Karpas-422 (cell line): ENCODE results near the gene MISP3. TPM values are rescaled to one million over a fixed set of nuclear protein-coding genes. Genes with fewer than 3 reads are reported as not detected.
"Not testable (repeated sequence)": the region's sequence is repeated elsewhere in the genome, so short reads cannot be mapped to it uniquely, and the experiment has no call there.

ENCODE experiments used
- DNase-seq: peaks from one replicate; pipeline ENCODE4 v3.0.0-alpha.2; 2015
- H2AFZ ChIP-seq: fragments of 200-600 bp; sonication (generic); 2 replicates; pipeline ENCODE4 v1.6.1; 2014; ENCODE audit warnings: antibody characterized with exemption, low read length, mixed read lengths
- H3K27ac ChIP-seq: fragments of 200-600 bp; sonication (generic); 2 replicates; pipeline ENCODE4 v1.5.1; 2014; ENCODE audit warnings: mild to moderate bottlenecking, low read length, moderate library complexity
- H3K27me3 ChIP-seq: fragments of 200-600 bp; sonication (generic); 2 replicates; pipeline ENCODE4 v1.6.1; 2014; ENCODE audit warnings: low read length, mixed read lengths
- H3K36me3 ChIP-seq: fragments of 200-600 bp; sonication (generic); 2 replicates; pipeline ENCODE4 v1.6.1; 2014; ENCODE audit warnings: low read length, mixed read lengths; ENCODE audit not compliant: insufficient read depth
- H3K4me1 ChIP-seq: fragments of 200-600 bp; sonication (generic); 2 replicates; pipeline ENCODE4 v1.6.1; 2014; ENCODE audit warnings: mild to moderate bottlenecking, low read length, mixed read lengths
- H3K4me2 ChIP-seq: fragments of 200-600 bp; sonication (generic); 2 replicates; pipeline ENCODE4 v1.6.1; 2014; ENCODE audit warnings: low read length, low read depth, mild to moderate bottlenecking; ENCODE audit not compliant: poor library complexity, severe bottlenecking
- H3K4me3 ChIP-seq: fragments of 200-600 bp; sonication (generic); 2 replicates; pipeline ENCODE4 v1.5.1; 2014; ENCODE audit warnings: mild to moderate bottlenecking, antibody characterized with exemption, low read length, mixed read lengths
- H3K79me2 ChIP-seq: fragments of 200-600 bp; sonication (generic); 2 replicates; pipeline ENCODE4 v1.6.1; 2014; ENCODE audit warnings: mild to moderate bottlenecking, low read length, mixed read lengths
- H3K9ac ChIP-seq: fragments of 200-600 bp; sonication (generic); 2 replicates; pipeline ENCODE4 v1.6.0; 2014; ENCODE audit warnings: low read length
- H3K9me2 ChIP-seq: fragments of 200-600 bp; sonication (generic), shearing (Covaris generic); replicated peaks from 2 replicates; pipeline ENCODE4 v1.6.0; 2014; ENCODE audit warnings: mild to moderate bottlenecking, low read length, moderate library complexity; ENCODE audit not compliant: insufficient read depth
- H3K9me3 ChIP-seq: fragments of 300-700, 200-600 bp; sonication (generic); 2 replicates; pipeline ENCODE4 v1.6.1; 2014; ENCODE audit warnings: low read length, mixed read lengths
- H4K20me1 ChIP-seq: fragments of 200-600 bp; sonication (generic); 2 replicates; pipeline ENCODE4 v1.6.1; 2014; ENCODE audit warnings: mild to moderate bottlenecking, antibody characterized with exemption, low read length, low read depth; ENCODE audit not compliant: insufficient read depth
- total RNA-seq: library from RNA; depleted of rRNA; stranded (reverse); fragments of >200 nt; shearing (Covaris generic); gene quantifications from 2 replicates; pipeline ENCODE4 v1.2.3, GENCODE V29; 2014; ENCODE audit warnings: low replicate concordance

The MISP3 gene
- total RNA-seq, 1 experiment from 2014 or later, result 0.71 TPM

DNA sequence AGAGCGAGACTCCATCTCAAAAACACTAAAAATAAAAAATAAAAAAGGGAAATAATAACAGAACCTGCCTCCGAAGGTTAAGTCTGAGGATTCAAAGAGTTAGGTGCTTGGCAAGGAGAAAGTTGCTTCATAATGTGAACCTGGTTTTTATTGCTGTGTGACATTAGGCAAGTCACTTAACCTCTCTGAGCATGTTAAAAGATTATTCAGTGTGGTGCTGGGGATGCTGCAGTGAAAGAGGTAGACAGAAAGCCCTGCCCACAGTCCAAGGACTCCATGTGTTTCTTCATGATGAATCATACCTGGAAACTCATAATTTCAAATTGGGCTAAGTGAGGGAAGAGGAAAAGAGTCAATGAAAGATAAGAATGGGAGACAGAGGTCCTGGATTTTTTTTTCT is 38.6 kb upstream of the MISP3 start:
- no peak overlapping the region for H3K9ac ChIP-seq
- H3K36me3 ChIP-seq, result no peaks in the 10 kb centered on the region
- no peak overlapping the region for H3K4me2 ChIP-seq
- no peaks in the 10 kb centered on the region for H4K20me1 ChIP-seq
- DNase-seq, result no peak
- no peaks in the 10 kb centered on the region for H3K9me3 ChIP-seq
- no peak overlapping the region for H3K4me3 ChIP-seq
- H3K4me1 ChIP-seq, result peaks cover 11% of the 10 kb centered on the region
- H3K27me3 ChIP-seq, result no peaks in the 10 kb centered on the region; the same call in 1 of the 2 replicates
- no peak overlapping the region for H3K27ac ChIP-seq
- H3K79me2 ChIP-seq, result no peaks in the 10 kb centered on the region
- H3K9me2 ChIP-seq, result no peaks in the 10 kb centered on the region
- no peak overlapping the region for H2AFZ ChIP-seq

DNA sequence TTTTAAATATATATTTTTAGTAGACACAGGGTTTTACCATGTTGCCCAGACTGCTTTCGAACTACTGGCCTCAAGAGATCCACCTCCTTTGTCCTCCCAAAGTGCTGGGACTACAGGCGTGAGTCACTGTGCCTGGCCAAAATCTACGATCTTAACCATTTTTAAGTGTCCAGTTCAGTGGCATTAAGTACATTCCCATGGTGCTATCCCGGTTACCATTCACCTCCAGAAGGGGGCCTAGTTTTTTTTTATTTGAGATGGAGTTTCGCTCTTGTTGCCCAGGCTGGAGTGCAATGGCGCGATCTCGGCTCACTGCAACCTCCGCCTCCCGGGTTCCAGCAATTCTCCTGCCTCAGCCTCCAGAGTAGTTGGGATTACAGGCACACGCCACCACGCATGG is 37.4 kb upstream of the MISP3 start:
- H3K9me2 ChIP-seq, H3K4me2 ChIP-seq, H3K9me3 ChIP-seq, DNase-seq, H3K36me3 ChIP-seq, H3K79me2 ChIP-seq, H3K9ac ChIP-seq, H4K20me1 ChIP-seq, H3K27me3 ChIP-seq, H3K4me3 ChIP-seq, H3K27ac ChIP-seq, H2AFZ ChIP-seq: not testable (repeated sequence)
- H3K4me1 ChIP-seq, result peaks cover 11% of the 10 kb centered on the region

DNA sequence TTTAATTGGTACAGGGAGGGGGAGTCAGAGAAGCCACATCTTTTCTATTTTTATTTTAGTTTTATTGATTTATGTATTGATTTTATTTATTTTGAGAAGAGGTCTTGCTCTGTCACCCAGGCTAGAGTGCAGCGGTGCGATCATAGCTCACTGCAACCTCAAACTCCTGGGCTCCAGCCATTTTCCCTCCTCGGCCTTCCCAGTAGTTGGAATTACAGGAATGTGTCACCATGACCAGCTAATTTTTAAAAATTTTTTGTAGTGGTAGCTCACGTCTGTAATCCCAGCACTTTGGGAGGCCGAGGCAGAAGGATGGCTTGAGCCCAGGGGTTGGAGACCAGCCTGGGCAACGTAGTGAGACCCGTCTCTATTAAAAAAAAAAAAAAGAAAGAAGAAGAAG is 36.9 kb upstream of the MISP3 start:
- H3K4me3 ChIP-seq, result no peak overlapping the region
- H4K20me1 ChIP-seq, result no peaks in the 10 kb centered on the region
- H3K4me2 ChIP-seq, result no peak overlapping the region
- no peaks in the 10 kb centered on the region; the same call in 1 of the 2 replicates for H3K27me3 ChIP-seq
- no peak overlapping the region for H3K27ac ChIP-seq
- no peaks in the 10 kb centered on the region for H3K9me2 ChIP-seq
- no peak overlapping the region for H2AFZ ChIP-seq
- no peaks in the 10 kb centered on the region for H3K36me3 ChIP-seq
- no peak overlapping the region for H3K9ac ChIP-seq
- H3K79me2 ChIP-seq, result no peaks in the 10 kb centered on the region
- DNase-seq, result no peak
- peaks cover 11% of the 10 kb centered on the region for H3K4me1 ChIP-seq
- no peaks in the 10 kb centered on the region for H3K9me3 ChIP-seq

DNA sequence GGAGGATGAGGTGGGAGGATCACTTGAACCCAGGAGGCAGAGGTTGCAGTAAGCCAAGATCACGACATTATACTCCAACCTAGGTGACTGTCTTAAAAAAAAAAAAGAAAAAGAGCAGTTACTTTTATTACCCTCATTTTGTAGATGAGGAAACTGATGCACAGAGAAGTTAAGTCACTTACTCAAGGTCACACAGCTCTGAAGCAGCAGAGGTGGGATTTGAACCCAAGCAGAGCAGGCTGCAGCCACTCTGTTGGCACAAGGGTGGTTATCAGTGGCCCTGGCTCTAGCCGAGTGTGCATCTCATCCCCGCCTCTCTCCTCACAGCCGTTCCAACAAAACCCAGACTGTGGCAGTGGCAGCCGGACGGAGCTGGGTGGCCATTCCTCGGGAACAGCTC is 33.4 kb upstream of the MISP3 start:
- H3K79me2 ChIP-seq, result no peaks in the 10 kb centered on the region
- H3K9ac ChIP-seq, result no peak overlapping the region
- H4K20me1 ChIP-seq, result no peaks in the 10 kb centered on the region
- H3K27me3 ChIP-seq, result no peaks in the 10 kb centered on the region
- peaks cover 4% of the 10 kb centered on the region; the same call in 1 of the 2 replicates for H3K4me1 ChIP-seq
- no peaks in the 10 kb centered on the region for H3K9me2 ChIP-seq
- no peaks in the 10 kb centered on the region for H3K9me3 ChIP-seq
- no peak overlapping the region for H3K27ac ChIP-seq
- H3K4me2 ChIP-seq, result no peak overlapping the region
- no peaks in the 10 kb centered on the region for H3K36me3 ChIP-seq
- DNase-seq, result no peak
- H3K4me3 ChIP-seq, result no peak overlapping the region
- no peak overlapping the region for H2AFZ ChIP-seq

DNA sequence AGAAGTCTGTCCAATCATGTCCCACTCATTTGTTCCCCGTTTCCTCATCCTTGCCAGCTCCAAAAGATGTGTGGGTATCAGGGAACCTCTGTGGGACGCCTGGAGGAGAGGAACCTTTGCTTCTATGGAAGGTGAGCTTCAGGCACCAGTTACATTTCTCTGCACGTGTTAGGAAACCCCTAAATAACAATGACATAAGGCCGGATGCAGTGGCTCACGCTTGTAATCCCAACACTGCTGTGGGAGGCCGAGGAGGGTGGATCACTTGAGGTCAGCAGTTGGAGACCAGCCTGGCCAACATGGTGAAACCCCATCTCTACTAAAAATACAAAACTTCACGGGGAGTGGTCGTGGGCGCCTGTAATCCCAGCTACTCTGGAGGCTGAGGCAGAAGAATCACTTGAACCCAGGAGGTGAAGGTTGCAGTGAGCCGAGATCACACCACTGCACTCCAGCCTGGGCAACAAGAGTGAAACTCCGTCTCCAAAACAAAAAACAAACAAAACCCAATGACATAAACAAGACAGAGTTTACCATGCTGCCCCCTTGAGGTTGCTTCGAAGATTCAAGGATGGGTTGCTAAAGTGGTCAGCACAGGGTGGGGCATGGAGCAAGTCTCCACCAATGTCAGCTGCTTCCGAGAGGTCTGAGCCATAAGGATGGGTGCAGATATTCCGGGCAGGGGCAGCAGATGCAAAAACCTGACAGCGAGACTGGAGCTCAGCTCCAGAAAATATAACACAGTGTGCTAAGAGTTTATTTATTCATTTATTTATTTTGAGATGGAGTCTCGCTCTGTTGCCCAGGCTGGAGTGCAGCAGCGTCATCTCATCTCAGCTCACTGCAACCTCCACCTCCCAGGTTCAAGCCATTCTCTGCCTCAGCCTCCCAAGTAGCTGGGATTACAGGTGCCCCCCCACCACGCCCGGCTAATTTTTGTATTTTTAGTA is 29.7 kb upstream of the MISP3 start:
- not testable (repeated sequence) for H3K27me3 ChIP-seq, H4K20me1 ChIP-seq, H3K4me2 ChIP-seq, H3K79me2 ChIP-seq, H3K36me3 ChIP-seq, H3K27ac ChIP-seq, H2AFZ ChIP-seq, H3K9me2 ChIP-seq, H3K4me3 ChIP-seq, H3K4me1 ChIP-seq, H3K9me3 ChIP-seq, H3K9ac ChIP-seq
- DNase-seq, result peak; percentile 80

DNA sequence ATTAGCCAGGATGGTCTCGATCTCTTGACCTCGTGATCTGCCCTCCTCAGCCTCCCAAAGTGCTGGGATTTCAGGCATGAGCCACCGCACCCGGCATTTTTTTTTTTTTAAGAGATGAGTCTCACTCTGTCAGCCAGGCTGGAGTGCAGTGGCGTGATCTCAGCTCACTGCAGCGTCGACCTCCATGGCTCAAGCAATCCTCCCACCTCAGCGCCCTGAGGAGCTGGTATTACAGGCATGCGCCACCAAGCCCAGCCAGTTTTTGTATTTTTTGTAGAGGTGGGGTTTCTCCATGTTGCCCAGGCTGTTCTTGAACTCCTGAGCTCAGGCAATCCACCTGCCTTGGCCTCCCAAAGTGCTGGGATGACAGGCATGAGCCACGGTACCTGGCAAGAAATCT is 24.7 kb upstream of the MISP3 start:
- not testable (repeated sequence) for H3K36me3 ChIP-seq, H3K9ac ChIP-seq, H3K4me3 ChIP-seq, H3K27me3 ChIP-seq, H3K9me2 ChIP-seq, DNase-seq, H4K20me1 ChIP-seq, H3K4me2 ChIP-seq, H3K27ac ChIP-seq, H3K9me3 ChIP-seq, H3K79me2 ChIP-seq, H3K4me1 ChIP-seq, H2AFZ ChIP-seq

DNA sequence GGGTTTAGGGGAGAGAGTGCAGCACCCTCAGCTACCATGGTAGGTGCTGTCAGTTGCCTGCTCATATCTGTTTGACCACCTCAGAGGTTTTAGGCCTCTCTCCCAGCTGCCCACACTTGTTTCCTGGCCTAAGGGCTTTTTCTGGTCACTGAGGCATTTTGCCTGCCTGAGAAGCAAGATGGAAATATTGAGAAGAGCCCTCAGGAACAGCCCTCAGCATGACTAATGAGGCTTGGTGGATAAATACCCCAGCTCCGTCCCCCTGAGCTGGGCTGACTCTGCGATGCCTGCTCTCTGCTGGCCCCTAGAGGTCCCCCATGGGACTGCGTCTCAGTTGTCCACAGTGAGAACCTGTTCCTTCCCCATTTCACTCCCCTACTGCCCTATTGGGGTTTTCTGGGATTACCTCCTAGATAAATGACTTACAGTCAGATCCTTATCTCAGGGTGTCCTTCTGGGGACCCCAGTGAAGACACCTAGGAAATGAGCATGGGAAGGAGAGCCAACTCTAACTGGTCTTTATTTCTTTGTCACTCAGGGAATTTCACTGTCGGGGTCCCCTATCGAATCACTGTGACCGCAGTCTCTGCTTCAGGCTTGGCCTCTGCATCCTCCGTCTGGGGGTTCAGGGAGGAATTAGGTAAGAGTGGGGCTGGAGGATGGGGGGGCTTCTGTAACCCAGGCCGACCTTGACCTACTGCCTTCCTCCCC is 24.0 kb upstream of the MISP3 start:
- no peaks in the 10 kb centered on the region for H3K27me3 ChIP-seq
- H3K36me3 ChIP-seq, result no peaks in the 10 kb centered on the region
- no peak overlapping the region for H2AFZ ChIP-seq
- no peaks in the 10 kb centered on the region for H3K79me2 ChIP-seq
- no peak overlapping the region for H3K9ac ChIP-seq
- no peak overlapping the region for H3K4me3 ChIP-seq
- no peak overlapping the region for H3K27ac ChIP-seq
- no peaks in the 10 kb centered on the region; the same call in 1 of the 2 replicates for H3K9me3 ChIP-seq
- no peak overlapping the region for H3K4me2 ChIP-seq
- no peaks in the 10 kb centered on the region for H3K4me1 ChIP-seq
- no peaks in the 10 kb centered on the region for H3K9me2 ChIP-seq
- H4K20me1 ChIP-seq, result no peaks in the 10 kb centered on the region
- peak; percentile 85 for DNase-seq

DNA sequence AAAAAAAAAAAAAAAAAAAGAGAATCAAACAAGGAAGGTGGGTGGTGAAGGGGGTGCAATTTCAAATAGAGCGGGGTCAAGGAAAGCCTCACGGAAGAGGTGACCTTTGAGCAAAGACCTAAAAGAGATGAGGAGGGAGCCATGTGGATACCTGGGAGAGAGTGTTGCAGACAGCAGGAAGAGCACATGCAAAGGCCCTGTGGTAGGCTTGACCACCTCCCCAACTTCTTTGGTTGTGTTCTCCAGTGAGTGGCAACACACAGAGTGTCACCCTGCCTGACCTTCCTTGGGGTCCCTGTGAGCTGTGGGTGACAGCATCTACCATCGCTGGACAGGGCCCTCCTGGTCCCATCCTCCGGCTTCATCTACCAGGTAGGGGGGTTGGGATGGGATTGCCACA is 22.1 kb upstream of the MISP3 start:
- H3K79me2 ChIP-seq, result no peaks in the 10 kb centered on the region
- H3K9me3 ChIP-seq, result no peaks in the 10 kb centered on the region; the same call in 1 of the 2 replicates
- H3K27ac ChIP-seq, result no peak overlapping the region
- no peak overlapping the region for H3K4me3 ChIP-seq
- H3K27me3 ChIP-seq, result no peaks in the 10 kb centered on the region
- no peaks in the 10 kb centered on the region for H3K36me3 ChIP-seq
- H3K4me2 ChIP-seq, result no peak overlapping the region
- H2AFZ ChIP-seq, result no peak overlapping the region
- no peaks in the 10 kb centered on the region for H4K20me1 ChIP-seq
- H3K9me2 ChIP-seq, result no peaks in the 10 kb centered on the region
- no peak for DNase-seq
- H3K4me1 ChIP-seq, result no peaks in the 10 kb centered on the region
- H3K9ac ChIP-seq, result no peak overlapping the region
